ENCODE data around the gene PTGDR2. TPM values are rescaled to one million over a fixed set of nuclear protein-coding genes. Genes with fewer than 3 reads are reported as not detected.

Gene PTGDR2
- under 1 TPM; 0.14 to 0.51 (median 0.23) TPM for polyA plus RNA-seq (ENCODE audit: insufficient read depth in 1 of 5, insufficient read length in 5 of 5, low replicate concordance in 1 of 5)
- long read RNA-seq, donor 1, partial matches to known transcripts, result 0 of 1 reads
- long read RNA-seq, donor 1, other reads (novel, unspliced or antisense), result 0 of 1 reads
- long read RNA-seq, donor 2, result 0 reads
- long read RNA-seq, donor 3, partial matches to known transcripts, result 0 of 1 reads
- long read RNA-seq, donor 3, other reads (novel, unspliced or antisense), result 0 of 1 reads
- long read RNA-seq, donor 4, result 0 reads
- long read RNA-seq, donor 5, partial matches to known transcripts, result 0 of 1 reads
- long read RNA-seq, donor 5, other reads (novel, unspliced or antisense), result 0 of 1 reads
- long read RNA-seq, donor 6, result 0 reads
- long read RNA-seq, donor 7, result 0 reads
- long read RNA-seq, donor 8, result 0 reads

DNA sequence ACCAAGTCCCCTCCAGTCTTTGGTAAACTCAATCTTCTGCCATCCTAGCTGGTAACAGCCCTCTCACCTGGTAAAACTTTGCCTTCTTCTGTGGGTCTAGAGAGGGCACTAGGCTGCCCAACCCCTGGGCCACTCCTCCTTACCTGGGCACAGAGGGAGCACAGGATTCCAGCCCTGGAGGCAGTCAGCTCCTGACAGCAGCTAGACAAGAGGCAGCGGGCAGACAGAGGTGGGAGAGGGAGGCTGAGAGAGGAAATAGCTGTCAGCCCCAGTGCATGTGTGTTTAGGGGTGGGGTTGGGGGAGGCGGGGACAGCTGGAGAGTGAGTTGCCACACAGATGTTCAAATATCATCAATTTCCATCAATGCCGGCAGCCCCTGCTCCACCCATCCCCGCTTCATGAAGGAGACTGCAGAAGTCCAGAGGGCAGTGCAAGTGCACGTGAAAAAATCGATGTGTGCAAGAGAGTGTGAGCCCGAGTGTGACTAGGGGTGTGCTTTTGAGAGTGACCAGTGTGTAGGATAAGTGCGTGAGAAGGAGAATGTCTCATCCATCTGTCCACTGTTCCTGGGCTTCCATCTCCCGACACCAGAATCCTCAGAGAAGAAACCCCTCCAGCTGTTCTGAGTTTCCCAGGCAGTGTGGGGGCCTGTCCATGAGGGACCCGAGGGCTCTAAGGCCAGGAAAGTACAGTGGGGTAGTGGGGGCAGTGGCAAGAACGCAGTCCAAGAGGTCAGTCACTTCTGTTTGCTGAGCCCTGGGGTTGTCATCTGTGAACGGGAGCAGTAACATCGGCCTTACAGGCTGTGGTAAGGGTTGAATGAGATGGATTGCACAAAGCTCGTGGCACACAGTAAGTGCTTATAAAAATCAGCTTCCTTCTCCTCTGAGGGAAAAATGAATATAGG lies at the start of gene PTGDR2:
TSS of gene PTGDR2 (minus strand) at position 225 of the 908 bp plus-strand sequence. CDS start 2,228 bp downstream, outside the sequence.
- no peak for DNase-seq

DNA sequence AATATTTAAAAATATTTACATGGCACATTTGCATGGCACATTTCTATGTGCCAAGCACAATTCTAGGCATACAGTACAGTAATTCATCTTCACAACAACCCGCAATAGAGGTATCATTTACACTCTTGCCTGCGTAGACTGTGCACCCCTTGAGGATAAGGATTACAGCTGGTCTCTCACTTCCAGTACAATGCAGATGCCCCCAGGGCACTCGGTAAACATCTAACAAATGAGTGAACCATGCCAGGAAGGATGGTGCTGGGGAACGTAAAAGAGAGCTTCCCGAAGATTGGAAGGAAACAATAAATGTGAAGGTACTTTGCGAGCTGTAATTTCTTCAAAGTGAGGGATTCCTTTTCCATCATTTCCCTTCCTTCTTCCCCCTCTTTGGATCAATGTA lies 49.3 kb upstream of the PTGDR2 start:
- DNase-seq, result no peak

DNA sequence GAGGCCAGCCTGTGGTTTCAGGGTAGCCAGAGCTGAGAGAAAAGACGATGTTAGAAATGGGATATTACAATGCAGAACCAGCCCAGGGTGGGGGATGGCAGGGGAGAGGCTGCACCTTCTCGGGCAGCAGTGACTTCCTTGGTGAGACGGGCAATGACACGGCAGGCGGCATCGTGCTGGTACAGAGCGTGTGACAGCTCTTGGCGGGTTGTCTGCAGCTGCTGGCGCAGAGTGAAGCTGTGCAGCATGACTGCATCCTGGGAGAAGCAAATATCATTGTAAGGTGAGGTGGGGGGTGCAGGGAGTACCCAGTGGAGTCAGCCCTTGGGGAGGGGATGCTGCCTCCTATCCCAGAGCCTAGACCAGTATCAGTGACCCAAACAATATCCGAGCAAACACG lies 46.9 kb upstream of the PTGDR2 start:
- DNase-seq, result no peak

DNA sequence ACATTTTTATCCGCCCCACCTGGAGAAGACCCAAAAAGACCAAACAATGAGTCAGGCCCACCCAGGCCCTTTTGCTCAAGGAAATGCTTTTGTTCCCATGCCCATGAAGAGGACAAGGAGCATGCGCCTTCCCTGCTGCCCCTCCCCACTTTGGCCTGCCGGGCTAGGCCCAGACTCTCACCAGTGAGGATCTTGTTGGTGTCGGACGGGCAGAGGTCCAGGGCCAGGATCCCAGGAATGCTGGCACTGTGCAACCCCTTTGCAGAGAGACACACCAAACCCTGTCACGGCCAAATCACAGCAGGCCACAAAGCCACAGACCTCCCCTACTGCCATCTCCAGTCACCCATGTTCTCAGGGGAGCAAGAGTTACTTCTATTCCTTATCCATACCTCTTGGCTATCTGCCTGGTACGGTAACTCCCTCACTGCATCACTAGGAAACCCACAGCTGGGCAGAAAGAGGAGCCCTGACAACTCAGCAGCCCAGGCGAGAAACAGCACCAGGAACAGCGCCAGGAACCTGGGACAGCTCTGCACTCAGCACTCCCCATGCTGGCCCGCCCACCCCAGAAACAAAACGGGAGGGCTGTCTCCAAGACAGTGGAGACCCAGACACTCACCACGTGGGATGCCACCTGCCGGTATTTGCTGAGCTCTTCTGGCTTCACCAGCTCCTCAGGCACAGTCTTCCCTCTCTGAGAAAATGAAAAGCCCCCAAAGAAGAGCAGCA lies 45.1 kb upstream of the PTGDR2 start:
- no peak for DNase-seq

DNA sequence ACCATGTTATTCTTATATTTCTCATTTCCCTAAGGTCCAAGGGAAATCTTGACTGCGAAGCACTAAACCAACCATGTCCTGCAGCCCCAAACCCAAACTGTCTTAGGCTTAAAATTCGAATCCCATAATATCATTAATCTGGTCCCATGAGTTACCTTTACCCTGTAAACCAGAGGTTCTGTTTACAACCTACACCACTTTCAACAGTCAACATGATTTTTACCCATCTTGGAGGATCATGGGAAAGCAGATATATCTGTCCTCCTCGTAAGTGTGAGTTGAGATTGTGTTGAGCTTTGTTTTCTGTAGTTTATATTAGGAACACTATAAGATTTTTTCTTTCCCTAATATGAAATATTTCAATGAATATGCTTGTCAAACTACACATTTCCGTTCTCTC lies 44.2 kb upstream of the PTGDR2 start:
- DNase-seq, result no peak

DNA sequence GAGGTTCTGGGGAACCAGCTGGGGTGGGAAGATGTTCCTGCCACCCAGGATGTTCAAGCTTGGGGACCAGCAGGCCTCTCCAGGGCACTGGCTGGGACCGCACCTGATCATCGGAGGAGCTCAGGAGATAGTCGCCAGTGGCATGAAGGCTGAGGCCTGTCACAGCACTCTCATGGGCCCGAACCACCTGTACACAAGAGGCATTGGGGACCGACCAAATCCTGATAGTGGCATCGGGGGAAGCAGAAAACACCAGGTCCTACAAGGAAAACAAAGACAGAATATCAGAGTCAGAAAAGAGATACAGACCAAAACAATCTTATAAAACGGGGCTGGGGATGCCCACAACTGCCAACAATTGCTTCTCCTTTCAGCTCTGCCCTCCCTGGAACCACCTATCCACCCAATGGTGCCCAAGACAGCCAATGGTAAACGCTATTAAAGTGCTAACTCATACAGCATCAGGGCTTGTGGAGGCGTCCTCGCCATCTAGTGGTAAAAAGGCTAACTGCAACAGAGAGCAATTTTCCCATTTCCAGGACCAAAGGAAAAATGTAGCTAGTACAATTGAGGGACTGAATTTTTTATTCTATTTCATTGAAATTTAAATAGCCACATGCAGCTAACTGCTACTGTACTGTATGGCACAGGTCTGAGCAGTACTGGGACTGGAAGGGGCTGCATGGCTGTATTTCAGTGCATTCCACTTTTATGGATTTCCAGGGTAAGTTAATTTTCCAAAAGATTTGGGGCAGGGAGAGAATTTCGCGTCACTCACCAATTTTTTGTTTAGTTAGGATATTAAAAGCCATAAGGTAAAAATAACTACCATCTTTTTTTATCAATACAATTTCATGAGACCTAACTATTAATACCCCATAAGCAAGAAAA lies 43.5 kb upstream of the PTGDR2 start:
- DNase-seq, result peak in 1 of 2 donors; percentile 19

DNA sequence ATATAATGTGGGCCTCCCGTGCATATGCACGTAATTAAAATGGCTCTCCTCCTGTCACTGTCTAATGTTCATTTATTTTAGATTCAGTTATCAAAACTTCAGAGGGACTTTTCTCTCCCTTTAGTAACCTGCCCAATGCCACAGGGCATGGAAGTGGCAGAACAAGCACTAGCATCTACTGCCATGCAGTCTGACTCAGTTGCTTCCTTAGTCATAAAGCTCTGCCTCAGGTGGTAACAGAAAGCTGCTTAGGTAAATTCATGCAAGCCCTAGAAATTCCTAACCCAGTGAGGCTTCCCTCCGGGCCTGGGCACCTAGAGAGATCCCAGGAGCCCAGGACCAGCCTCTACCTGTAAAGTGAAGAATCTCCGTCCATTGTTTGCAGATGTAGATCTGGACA lies 41.7 kb upstream of the PTGDR2 start:
- no peak for DNase-seq

DNA sequence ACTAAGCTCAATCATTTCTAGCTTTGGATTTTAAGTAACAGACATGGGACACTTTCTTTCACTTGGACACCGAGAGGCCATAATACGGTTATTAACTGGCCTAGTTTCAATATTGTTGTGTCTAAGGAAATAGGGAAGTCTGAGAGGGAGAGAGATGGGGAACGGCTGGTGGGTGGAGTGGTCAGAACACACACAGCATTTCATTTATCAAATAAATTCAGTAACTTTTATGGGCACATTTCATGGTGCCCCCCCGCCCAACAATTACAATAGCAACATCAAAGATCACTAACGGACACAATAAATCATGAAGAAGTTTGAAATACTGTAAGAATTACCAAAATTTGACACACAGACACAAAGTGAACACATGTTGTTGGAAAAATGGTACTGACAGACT lies 39.9 kb upstream of the PTGDR2 start:
- no peak for DNase-seq

DNA sequence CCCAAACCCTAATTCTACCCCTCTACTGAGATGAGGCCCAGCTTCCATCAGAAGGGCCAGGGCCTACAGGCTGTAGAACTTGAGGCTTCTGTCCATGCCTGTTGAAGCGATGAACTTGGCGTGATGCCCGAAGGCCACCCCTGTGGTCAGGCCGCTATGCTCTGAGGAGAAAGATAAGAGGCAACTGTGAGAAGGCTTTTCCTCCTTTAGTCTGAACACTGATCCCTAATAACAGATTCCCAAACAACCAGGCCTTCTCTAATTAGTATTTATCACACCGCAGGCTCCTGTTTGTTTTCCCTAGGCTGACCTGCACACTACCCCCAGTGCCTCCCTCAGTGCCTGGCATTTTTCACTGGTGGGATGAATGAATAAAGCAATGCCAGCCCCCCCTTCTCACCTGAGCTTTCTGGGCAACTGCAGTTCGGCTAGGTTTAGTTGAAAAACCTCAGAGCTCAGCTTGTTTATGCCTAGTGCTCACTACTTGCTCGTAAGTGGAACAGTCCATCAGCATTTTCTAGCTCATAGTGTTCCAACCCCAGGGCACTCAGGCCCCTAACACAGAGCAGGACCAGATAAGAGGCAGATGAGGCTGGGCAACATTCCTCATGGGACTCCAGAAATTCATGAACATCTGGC lies 35.5 kb upstream of the PTGDR2 start:
- no peak for DNase-seq

DNA sequence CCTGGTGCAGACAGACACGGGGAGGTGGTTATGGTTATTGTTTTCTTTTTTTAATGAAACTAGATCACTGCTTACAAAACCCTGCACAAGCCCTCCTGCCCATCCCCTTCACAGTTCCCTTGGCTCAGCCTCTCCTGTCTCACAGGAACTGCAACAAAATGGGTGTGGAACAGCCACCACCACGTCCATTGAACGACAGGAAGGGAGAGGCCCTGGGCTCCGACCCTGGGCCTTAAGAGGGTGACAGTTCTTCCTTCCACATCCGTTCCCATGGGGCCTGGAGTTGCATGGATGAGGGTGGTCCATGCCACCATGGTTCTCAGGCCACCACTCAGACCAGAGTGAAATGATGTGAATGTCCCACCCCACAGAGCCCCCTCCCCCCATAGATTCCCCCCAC lies 34.9 kb upstream of the PTGDR2 start:
- no peak for DNase-seq

DNA sequence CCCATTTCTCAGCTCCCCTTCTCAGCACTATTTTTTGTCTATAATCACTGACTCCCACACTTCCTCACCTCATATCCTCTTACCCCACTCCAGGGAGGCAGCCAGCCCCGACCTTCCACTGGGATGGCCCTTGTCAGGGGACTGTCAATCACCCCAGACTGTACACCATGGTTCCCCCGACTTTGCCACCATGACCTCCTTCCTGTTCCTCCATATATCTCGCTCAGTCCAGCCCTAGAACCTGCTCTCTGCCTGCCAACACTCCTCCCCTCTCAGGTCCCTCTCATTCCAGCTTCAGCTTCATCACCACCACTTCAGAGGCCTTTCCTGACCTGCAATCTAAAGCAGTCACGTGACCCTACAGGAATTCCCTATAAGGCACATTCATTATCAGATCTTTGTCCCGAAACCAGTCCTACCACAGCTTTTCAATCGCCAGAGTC lies 34.1 kb upstream of the PTGDR2 start:
- DNase-seq, result no peak

DNA sequence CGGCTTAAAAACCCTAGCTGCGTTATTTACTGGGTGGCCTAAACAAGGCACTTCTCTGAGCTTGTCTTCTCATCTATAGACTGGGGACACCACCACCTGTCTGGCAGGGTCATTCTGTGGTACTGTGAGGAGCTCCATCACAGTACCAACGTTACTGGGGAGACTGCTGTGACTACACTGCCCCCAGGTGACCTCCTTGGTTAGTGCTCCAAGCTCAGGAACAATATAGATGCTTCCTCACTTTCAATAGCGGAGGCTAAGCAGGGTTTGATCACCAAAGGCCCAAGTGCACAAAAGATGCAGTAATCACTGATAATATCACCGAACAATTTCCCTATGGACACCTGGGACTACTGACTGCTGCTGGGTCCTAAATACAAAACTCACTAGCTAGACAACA lies 31.8 kb upstream of the PTGDR2 start:
- no peak for DNase-seq

DNA sequence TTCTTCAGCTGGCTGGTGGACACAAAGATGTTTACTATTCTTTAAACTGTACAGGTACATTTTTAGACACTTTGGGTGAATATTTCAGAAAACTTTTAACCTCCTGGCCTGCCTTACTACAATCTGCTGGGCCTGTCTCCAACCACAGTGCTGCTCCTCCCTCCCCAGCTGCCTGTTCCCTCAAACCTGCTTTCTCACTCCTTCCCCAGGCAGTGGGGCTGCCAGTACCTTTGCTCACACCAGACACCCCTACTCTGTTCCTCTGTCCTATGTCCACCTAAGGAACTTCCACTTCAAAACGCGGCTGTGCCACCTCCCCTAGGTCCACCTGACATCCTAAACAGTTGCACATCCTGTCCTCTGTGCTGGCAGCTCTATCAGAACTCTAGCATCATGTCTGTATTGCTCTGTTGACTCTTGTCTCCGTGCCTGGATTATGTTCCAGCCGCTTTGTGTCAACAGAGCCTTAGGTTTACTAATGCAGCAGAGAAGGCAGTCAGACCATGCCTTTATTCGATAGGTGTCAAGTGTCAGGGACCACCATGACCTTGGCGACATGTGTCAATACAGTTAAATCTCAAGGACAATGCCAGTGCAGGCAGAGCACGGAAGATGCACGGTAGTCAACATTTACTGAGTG lies 25.0 kb upstream of the PTGDR2 start:
- no peak for DNase-seq

DNA sequence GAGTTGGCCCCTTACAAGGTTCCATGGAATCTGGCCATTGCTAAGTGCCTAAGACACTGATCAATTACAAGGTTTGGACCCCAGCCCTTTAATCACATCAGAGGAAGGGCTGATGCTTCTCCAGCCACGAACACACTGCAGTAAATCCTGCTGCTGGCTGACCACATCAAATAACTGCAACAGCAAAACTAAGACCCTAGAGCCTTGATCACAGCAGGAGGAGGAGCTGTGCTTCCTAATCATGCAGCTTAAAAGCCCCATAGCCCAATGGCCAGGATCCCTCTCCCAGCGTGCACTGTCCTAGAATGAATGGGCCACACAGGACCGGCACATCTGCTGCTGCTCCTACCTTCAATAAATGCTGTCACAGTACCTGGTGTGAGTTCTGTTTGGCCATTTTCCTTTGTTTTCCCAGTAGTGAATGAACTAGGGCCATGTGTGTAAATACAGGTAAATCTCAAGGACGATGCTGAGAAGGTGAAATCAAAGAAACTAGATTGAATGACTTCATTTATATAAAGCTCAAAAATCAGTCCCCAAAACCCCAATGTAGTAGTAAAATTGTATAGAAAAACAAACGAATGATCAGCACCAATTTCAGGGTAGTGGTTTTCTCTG lies 24.3 kb upstream of the PTGDR2 start:
- DNase-seq, result no peak

DNA sequence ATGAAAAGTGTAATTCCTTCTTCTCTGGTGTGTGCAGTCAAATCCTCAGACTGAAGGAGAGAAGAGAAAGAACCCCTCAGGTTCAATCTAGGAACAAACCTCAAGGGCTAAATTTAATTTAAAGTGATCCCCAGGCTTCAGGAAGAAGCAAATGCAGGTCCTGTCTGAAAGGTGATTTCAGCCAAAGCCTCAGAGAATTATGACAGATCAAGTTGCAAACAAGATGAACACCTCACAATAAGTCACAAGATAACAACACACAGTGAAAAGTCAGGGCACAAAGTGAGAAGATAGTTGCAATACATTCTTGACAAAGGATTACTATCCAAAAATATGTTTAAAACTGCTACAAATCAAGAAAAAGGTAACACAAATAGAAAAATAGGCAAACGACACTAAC lies 23.4 kb upstream of the PTGDR2 start:
- DNase-seq, result no peak

DNA sequence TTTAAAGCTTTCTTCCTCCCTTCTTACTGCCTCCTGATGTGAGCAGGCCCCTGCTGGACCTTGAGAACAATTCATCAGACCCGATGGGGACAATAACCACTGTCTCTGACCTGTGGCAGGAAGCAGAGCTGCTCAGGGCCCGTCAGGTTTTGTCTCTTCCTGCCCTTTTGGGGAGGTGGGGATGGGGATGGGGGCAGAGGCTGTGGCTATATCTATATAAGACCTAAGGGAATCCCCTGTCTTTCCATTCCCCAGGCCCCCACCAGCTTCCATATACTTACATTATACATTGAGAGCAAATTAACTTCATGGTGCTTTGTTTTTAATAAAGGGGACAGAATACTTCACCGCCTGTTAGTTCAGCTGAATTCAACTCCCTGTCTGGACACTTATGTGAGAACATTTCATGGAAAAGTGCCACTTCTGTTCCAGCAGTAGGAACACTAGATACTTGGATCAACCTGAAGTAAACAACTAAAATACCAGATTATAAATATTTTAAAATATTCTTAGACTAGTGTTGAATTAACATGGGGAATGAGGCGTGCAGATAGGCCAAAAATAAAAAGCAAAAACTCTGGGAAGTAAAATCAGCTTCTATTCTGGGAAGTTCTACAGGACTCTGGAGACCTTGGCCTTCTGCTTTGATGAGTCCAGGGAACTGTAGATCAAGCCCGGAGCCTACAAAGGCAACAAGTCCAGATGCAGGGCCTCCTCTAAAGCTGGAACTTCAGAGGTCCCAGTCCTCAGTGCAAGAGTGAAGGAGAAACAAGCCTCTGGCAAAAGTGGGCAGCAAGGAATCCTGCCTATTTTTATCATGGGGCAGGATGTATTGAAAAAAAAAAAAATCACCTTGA lies 22.7 kb upstream of the PTGDR2 start:
- no peak for DNase-seq

DNA sequence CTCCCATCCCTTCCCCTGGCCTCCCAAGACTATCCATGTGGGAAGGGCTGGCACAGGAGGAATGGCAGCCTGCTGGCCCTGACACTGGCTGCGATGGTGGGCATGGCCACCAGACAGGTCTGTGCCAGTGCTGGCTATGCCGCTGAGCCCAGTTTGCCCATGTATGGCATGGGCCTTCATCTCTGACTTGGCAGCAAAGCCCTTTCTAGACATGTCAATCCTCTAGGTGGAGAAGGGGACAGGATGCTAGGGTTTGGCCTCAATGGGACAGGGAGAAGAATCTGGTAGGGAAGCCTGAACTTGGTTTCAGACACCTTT lies 20.4 kb upstream of the PTGDR2 start:
- DNase-seq, result no peak

DNA sequence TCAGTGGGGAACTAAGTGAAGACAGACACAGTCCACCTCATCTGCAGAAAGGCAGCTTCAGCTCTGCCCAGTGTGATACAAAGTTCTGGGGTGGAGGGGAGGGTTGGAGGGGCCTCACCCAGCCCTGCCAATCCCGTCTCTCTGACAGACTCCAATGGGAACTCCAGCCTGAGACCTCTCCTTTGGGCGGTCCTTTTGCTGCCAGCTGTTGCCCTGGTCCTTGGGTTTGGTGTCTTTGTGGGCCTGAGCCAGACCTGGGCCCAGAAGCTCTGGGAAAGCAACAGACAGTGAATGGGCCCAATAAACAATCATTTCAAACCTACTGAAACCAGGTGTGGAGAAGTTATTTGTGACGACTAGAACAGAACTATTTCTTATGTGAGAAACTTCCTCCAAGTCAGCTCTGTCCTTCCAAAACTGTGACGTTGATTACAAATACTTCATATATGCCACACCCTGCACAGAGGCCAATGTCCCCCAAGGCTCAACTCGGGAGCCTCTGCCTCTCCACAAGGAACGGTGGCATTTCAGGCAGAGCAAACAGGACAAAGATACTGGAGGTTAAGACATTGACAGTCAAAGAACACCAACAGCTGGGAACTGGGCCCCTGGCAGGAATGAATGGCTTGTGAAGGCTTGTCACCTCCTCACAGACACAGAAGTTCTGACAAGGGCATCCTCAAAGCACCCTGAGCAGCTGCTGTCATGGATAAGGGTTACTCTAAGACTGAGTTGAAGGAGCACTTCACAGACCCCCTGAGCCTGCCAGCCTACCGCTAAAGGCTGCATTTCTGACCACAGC lies 19.8 kb upstream of the PTGDR2 start:
- no peak for DNase-seq
